ENCODE results near the gene NTRK1.

The NTRK1 gene

DNA sequence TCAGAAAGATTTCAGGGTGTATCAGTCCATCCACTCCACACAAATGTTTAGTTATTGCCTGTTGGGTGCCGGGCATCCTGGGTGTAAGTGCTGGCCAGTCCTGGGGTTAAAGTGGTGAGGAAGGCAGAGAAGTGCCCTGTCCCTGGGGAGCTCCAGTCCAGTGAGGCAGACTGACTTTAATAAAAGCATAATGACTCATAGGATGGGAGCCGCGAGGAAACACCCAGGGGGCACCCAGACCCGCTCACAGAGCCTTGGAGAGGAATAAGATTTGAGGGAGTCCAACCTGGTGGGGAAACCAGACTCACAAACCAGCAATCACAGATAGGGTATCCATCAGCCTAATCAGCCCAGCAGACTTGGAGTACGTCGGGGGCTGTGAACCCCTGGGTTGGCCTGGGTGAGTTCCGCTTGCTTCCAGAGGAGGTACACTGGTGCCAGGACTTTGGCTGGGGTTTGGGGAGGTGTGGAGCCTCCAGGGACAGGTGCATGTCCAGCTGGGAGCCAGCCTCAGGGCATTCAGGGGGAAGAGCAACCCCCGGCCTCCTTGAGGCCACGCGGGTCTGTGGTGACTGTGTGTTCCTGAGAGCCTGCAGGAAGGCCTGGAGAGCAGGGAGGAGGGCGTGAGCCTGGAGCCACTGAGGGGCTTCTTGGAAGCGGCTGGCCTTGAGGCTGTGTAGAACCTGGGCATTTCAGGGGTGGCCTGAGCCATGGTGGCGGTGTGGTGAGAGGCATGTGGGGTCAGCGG, 36.6 kb downstream of the NTRK1 start:
- no peak for TF ChIP-seq CTCF (IDR thresholded peaks at IDR 0.05; ENCODE audit: low read depth, low read length)
- peak overlapping the region; percentile 1 for H3K4me3 ChIP-seq (ENCODE audit: low read depth, low read length)

GRCh38 chr1:156898161-156898566, 37.5 kb downstream of the NTRK1 start:
- peak overlapping the region; percentile 42 for H3K4me3 ChIP-seq (ENCODE audit: low read depth, low read length)
- TF ChIP-seq CTCF (IDR thresholded peaks at IDR 0.05; ENCODE audit: low read depth, low read length), result no peak

GRCh38 chr1:156898971-156899664, 38.5 kb downstream of the NTRK1 start:
- peak overlapping the region; percentile 42 for H3K4me3 ChIP-seq (ENCODE audit: low read depth, low read length)
- no peak for TF ChIP-seq CTCF (IDR thresholded peaks at IDR 0.05; ENCODE audit: low read depth, low read length)

DNA sequence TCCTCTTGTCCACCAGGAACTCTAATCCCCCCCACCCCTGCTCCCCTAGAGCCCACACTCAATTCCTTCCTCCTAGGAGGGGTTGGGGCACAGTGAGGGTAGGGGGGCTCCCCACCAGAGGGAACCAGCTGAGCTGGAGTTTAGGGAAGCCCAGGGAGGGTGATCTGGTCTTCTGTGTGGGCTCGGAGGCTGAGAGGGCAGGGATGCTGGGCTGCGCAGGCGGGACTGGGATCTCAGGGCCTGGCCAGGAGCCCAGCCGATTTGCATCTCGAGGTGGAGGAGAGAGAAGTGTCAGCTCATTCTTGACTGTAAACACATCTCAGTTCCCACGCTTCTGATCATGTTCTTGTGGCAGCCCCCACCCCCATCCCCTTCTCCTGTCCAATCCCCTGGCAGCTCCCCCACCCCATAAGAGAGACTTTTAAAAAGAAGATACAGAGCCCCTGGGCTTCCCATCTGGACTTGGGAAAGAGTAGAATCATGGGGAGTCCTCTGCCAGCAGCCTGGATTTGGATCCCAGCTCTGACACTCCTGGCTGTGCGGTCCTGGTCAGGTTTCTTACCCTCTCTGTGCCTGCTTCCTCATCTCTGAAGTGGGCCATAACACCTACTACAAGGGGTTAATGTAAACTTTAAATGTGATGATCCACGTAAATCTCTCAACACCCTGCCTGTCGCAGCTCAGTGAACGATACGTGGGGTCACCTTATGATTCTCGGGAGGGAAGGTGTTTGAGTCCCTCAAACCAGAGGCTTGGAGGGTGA, 39.5 kb downstream of the NTRK1 start:
- no peak overlapping the region for H3K4me3 ChIP-seq (ENCODE audit: low read depth, low read length)
- TF ChIP-seq CTCF (IDR thresholded peaks at IDR 0.05; ENCODE audit: low read depth, low read length), result no peak

DNA sequence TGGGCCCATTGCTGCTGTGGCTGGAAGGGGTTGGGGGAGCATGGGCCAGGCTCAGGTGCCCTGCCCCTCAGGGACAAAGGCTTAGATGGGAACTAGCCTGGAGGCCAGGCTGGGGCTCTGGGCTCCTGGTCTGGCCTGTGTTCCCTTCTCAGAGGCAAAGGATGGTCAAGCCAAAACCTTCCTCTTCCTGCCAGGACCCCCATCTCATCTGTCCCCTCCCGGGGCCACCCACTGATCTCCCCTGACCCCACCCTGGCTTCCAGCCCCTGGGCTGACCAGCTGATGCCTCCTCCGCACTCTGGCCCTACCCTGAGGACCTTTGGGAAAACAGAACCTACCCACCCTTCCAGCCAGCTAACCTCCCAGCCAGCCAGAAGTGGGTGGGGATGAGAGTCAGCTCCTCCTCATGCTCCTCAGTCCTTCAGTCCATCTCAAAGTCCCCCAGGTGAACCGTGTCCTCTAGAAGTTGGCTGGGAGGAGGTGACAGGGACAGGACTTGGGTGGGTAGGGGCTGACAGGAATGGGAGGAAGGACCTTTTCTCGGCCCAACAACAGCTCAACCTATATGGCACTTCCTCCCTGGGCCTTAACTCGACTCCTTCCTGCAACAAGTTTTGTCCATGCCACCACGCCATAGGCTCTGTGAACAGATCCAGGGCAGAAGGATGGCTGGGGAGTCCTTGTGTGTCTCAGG, 40.4 kb downstream of the NTRK1 start:
- TF ChIP-seq CTCF (IDR thresholded peaks at IDR 0.05; ENCODE audit: low read depth, low read length), result no peak
- no peak overlapping the region for H3K4me3 ChIP-seq (ENCODE audit: low read depth, low read length)

GRCh38 chr1:156901590-156901900, 40.9 kb downstream of the NTRK1 start:
- TF ChIP-seq CTCF (IDR thresholded peaks at IDR 0.05; ENCODE audit: low read depth, low read length), result no peak
- no peak overlapping the region for H3K4me3 ChIP-seq (ENCODE audit: low read depth, low read length)
